ENCODE data around the gene ZNF397.

The ZNF397 gene

GRCh38 chr18:35283923-35284794, 43.3 kb downstream of the ZNF397 start:
- peak overlapping the region in 1 of 2 experiments; percentile 12; a peak in 1 of 4 replicates for H3K4me3 ChIP-seq (ENCODE audit: low read depth in 1 of 2, low read length in 2 of 2)
- no peak overlapping the region for H2AFZ ChIP-seq (ENCODE audit: low read depth, low read length)
- H3K36me3 ChIP-seq (ENCODE audit: insufficient read depth, low read length), result peaks cover 19% of the 10 kb centered on the region
- peaks cover 24% of the 10 kb centered on the region for H3K9me3 ChIP-seq (ENCODE audit: insufficient read depth, low read length, severe bottlenecking)
- TF ChIP-seq CTCF (IDR thresholded peaks at IDR 0.05; ENCODE audit: borderline replicate concordance, extremely low read depth, low read length, poor library complexity, severe bottlenecking), result no peak
- TF ChIP-seq EZH2 (IDR thresholded peaks at IDR 0.05; ENCODE audit: borderline replicate concordance, low read depth, low read length, severe bottlenecking), result no peak
- H3K4me1 ChIP-seq (ENCODE audit: insufficient read depth, low read length), result peaks cover 15% of the 10 kb centered on the region
- no peak overlapping the region for H3K9ac ChIP-seq (ENCODE audit: low read depth, low read length)
- DNase-seq (peak; percentile 31), ATAC-seq (ENCODE audit: insufficient read depth, low read depth) (no peak)
- no peaks in the 10 kb centered on the region for H3K27me3 ChIP-seq (ENCODE audit: insufficient read depth, low read length, poor library complexity)
- H3K79me2 ChIP-seq (ENCODE audit: insufficient read depth, low read length), result peaks cover 42% of the 10 kb centered on the region
- no peak overlapping the region for H3K27ac ChIP-seq (ENCODE audit: low read length)
- no peak overlapping the region for H3K4me2 ChIP-seq (ENCODE audit: insufficient read depth, low read length)
- no peaks in the 10 kb centered on the region for H4K20me1 ChIP-seq (ENCODE audit: insufficient read depth, low read length)

GRCh38 chr18:35284841-35285240, 44.0 kb downstream of the ZNF397 start:
- ATAC-seq (ENCODE audit: insufficient read depth, low read depth) (no peak), DNase-seq (no peak)
- H3K36me3 ChIP-seq (ENCODE audit: insufficient read depth, low read length), result peaks cover 19% of the 10 kb centered on the region
- H3K4me3 ChIP-seq (ENCODE audit: low read depth in 1 of 2, low read length in 2 of 2), result peak overlapping the region in 1 of 2 experiments; percentile 12; a peak in 1 of 4 replicates
- H3K79me2 ChIP-seq (ENCODE audit: insufficient read depth, low read length), result peaks cover 49% of the 10 kb centered on the region
- H3K27ac ChIP-seq (ENCODE audit: low read length), result no peak overlapping the region
- no peak for TF ChIP-seq EZH2 (IDR thresholded peaks at IDR 0.05; ENCODE audit: borderline replicate concordance, low read depth, low read length, severe bottlenecking)
- TF ChIP-seq CTCF (IDR thresholded peaks at IDR 0.05; ENCODE audit: borderline replicate concordance, extremely low read depth, low read length, poor library complexity, severe bottlenecking), result no peak
- no peak overlapping the region for H3K9ac ChIP-seq (ENCODE audit: low read depth, low read length)
- no peak overlapping the region for H2AFZ ChIP-seq (ENCODE audit: low read depth, low read length)
- H4K20me1 ChIP-seq (ENCODE audit: insufficient read depth, low read length), result no peaks in the 10 kb centered on the region
- no peaks in the 10 kb centered on the region for H3K27me3 ChIP-seq (ENCODE audit: insufficient read depth, low read length, poor library complexity)
- H3K4me2 ChIP-seq (ENCODE audit: insufficient read depth, low read length), result no peak overlapping the region
- peaks cover 23% of the 10 kb centered on the region for H3K9me3 ChIP-seq (ENCODE audit: insufficient read depth, low read length, severe bottlenecking)
- H3K4me1 ChIP-seq (ENCODE audit: insufficient read depth, low read length), result peaks cover 19% of the 10 kb centered on the region

GRCh38 chr18:35289293-35289692, 48.5 kb downstream of the ZNF397 start:
- H3K27ac ChIP-seq (ENCODE audit: low read length), result peak overlapping the region; percentile 91
- DNase-seq, result no peak
- no peak for ATAC-seq (ENCODE audit: insufficient read depth, low read depth)
- H4K20me1 ChIP-seq (ENCODE audit: insufficient read depth, low read length), result no peaks in the 10 kb centered on the region
- peak overlapping the region; percentile 85 for H3K9ac ChIP-seq (ENCODE audit: low read depth, low read length)
- peaks cover 82% of the 10 kb centered on the region for H3K79me2 ChIP-seq (ENCODE audit: insufficient read depth, low read length)
- H3K4me2 ChIP-seq (ENCODE audit: insufficient read depth, low read length), result peak overlapping the region; percentile 70
- peaks cover 42% of the 10 kb centered on the region for H3K4me1 ChIP-seq (ENCODE audit: insufficient read depth, low read length)
- H3K27me3 ChIP-seq (ENCODE audit: insufficient read depth, low read length, poor library complexity), result no peaks in the 10 kb centered on the region
- peak overlapping the region; percentile 90 for H2AFZ ChIP-seq (ENCODE audit: low read depth, low read length)
- H3K4me3 ChIP-seq (ENCODE audit: low read depth in 1 of 2, low read length in 2 of 2), result peak overlapping the region; percentile 71 to 90
- H3K36me3 ChIP-seq (ENCODE audit: insufficient read depth, low read length), result peaks cover 27% of the 10 kb centered on the region
- peaks cover 12% of the 10 kb centered on the region for H3K9me3 ChIP-seq (ENCODE audit: insufficient read depth, low read length, severe bottlenecking)
- no peak for TF ChIP-seq CTCF (IDR thresholded peaks at IDR 0.05; ENCODE audit: borderline replicate concordance, extremely low read depth, low read length, poor library complexity, severe bottlenecking)
- TF ChIP-seq EZH2 (IDR thresholded peaks at IDR 0.05; ENCODE audit: borderline replicate concordance, low read depth, low read length, severe bottlenecking), result no peak

Data from DND-41 (cell line).